Fibroblast of lung (primary cell): ENCODE measurements around the gene PIP4P1. TPM values are rescaled to one million over a fixed set of nuclear protein-coding genes. Genes with fewer than 3 reads are reported as not detected.

ENCODE experiments used
- DNase-seq, 2 donors: peaks; one replicate each; pipeline versions ENCODE4 v3.0.0 to v3.0.0-alpha.2; 2010; ENCODE audit warnings: low read depth in 2 of 2
- H2AFZ ChIP-seq: 2 replicates; pipeline ENCODE4 v1.5.1; 2012; ENCODE audit warnings: low read length, control low read depth, inconsistent platforms
- H3K27ac ChIP-seq: 2 replicates; pipeline ENCODE4 v1.5.1; 2011; ENCODE audit warnings: low read length, control low read depth; ENCODE audit not compliant: insufficient read depth
- H3K27me3 ChIP-seq: 2 replicates; pipeline ENCODE4 v1.5.1; 2011; ENCODE audit warnings: mild to moderate bottlenecking, low read length; ENCODE audit not compliant: control insufficient read depth, insufficient read depth
- H3K36me3 ChIP-seq: 2 replicates; pipeline ENCODE4 v1.5.1; 2011; ENCODE audit warnings: low read length; ENCODE audit not compliant: control insufficient read depth, insufficient read depth
- H3K4me1 ChIP-seq: 2 replicates; pipeline ENCODE4 v1.5.1; 2011; ENCODE audit warnings: low read length; ENCODE audit not compliant: control insufficient read depth, insufficient read depth; ENCODE audit errors: extremely low read depth
- H3K4me2 ChIP-seq: 2 replicates; pipeline ENCODE4 v1.5.1; 2011; ENCODE audit warnings: low read length, control low read depth; ENCODE audit not compliant: insufficient read depth; ENCODE audit errors: extremely low read depth
- H3K4me3 ChIP-seq, 4 experiments: fragments of 200-600 bp in 1 of 4; sonication (generic) in 1 of 4; replicated peaks in 1 of 4; 2 replicates each; pipeline ENCODE4 v1.5.1; 2011 to 2016; ENCODE audit warnings: low read length in 4 of 4, low read depth in 3 of 4, mild to moderate bottlenecking in 3 of 4, control low read depth in 2 of 4, inconsistent platforms in 1 of 4, mixed read lengths in 1 of 4; ENCODE audit not compliant: insufficient read depth in 1 of 4; ENCODE audit errors: control extremely low read depth in 1 of 4
- H3K79me2 ChIP-seq: 2 replicates; pipeline ENCODE4 v1.5.1; 2012; ENCODE audit warnings: mild to moderate bottlenecking, low read length, inconsistent platforms; ENCODE audit not compliant: control insufficient read depth, insufficient read depth
- H3K9ac ChIP-seq: 2 replicates; pipeline ENCODE4 v1.5.1; 2011; ENCODE audit warnings: mild to moderate bottlenecking, low read length, control low read depth; ENCODE audit not compliant: insufficient read depth
- H3K9me3 ChIP-seq: 2 replicates; pipeline ENCODE4 v1.5.1; 2012; ENCODE audit warnings: low read depth, low read length; ENCODE audit not compliant: control insufficient read depth, insufficient read depth
- H4K20me1 ChIP-seq: 2 replicates; pipeline ENCODE4 v1.5.1; 2011; ENCODE audit warnings: low read length; ENCODE audit not compliant: control insufficient read depth, insufficient read depth; ENCODE audit errors: extremely low read depth
- CTCF ChIP-seq, 2 donors: IDR thresholded peaks in 1 of 2; conservative IDR thresholded peaks in 1 of 2; 1 replicate in 1 of 2; 2 replicates in 1 of 2; pipeline ENCODE4 v1.5.1; 2011 to 2012; ENCODE audit warnings: low read length in 2 of 2, control low read depth in 1 of 2, inconsistent platforms in 1 of 2, low read depth in 1 of 2, mild to moderate bottlenecking in 1 of 2
- EZH2 ChIP-seq: IDR thresholded peaks from 2 replicates; pipeline ENCODE4 v1.5.1; 2012; ENCODE audit warnings: low read length, control low read depth, mild to moderate bottlenecking; ENCODE audit errors: missing control alignments
- polyA plus RNA-seq, 2 donors: library from polyadenylated mRNA; depleted of rRNA in 1 of 2; stranded (reverse) in 1 of 2; unstranded in 1 of 2; fragments of >200 nt; gene quantifications; 2 replicates each; pipeline ENCODE4 v1.2.1, GENCODE V29; 2011 to 2012; ENCODE audit warnings: missing spikeins in 1 of 2
- total RNA-seq: library from RNA; depleted of rRNA; stranded (reverse); fragments of >200 nt; gene quantifications from 2 replicates; pipeline ENCODE4 v1.2.1, GENCODE V29; 2014

PIP4P1 gene
- total and polyA plus RNA-seq, 2 donors (not counting 1 experiment from before 2014, with no cell fraction given): 30.9 to 34.9 TPM

DNA sequence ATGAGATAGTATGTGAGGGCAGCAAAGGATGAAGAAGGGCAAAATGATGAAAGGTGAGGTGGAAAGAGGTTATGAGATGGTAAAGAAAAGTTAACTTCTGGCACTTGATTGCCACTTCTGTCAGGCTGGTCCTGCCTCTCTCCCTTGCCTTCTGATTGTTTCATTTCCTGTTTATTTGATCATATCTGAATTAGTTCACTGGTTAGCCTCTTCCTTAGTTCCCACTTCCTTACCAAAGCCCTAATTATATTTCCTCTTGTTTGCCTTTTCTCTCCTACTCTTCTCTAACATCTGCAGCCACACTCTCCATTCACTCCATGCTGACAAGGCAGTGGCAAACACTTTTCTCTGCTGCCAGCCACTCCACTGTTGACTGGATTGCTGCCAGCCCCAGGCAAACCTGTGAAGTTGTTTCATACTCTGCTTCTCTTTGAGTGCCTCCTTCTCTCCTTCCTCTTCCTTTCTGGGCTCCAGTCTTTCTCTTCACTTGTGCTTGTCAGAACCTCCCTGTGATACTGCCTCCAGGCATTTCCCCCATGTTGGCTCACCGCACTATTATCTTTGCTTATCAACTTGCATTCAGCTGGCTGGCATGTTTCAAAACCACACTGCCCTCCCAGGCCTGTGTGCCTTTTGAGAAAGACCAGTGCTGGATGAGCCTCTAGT lies 16.1 kb upstream of the PIP4P1 start:
- Histone ChIP-seq H3K27me3 (no peaks in the 10 kb centered on the region), H3K9me3 (no peaks in the 10 kb centered on the region), H2AFZ (no peak overlapping the region), H3K36me3 (peaks cover 5% of the 10 kb centered on the region), H3K4me3 (no peak overlapping the region), H3K27ac (no peak overlapping the region), H3K9ac (no peak overlapping the region), H3K4me2 (no peak overlapping the region), H3K4me1 (no peaks in the 10 kb centered on the region), H3K79me2 (peaks cover 4% of the 10 kb centered on the region), H4K20me1 (no peaks in the 10 kb centered on the region)
- no peak for TF ChIP-seq CTCF (conservative IDR thresholded peaks at IDR 0.05 in 1 of 2, IDR thresholded peaks at IDR 0.05 in 1 of 2; ENCODE audit: low read depth in 1 of 2, low read length in 2 of 2)
- TF ChIP-seq EZH2: no peak
- DNase-seq: peak; percentile 14 to 79

- no peak overlapping the region for H3K4me2 ChIP-seq
- H3K9ac ChIP-seq: no peak overlapping the region
- no peak overlapping the region for H3K27ac ChIP-seq
- no peaks in the 10 kb centered on the region for H4K20me1 ChIP-seq
- no peaks in the 10 kb centered on the region for H3K4me1 ChIP-seq
- DNase-seq: no peak
- H3K9me3 ChIP-seq: no peaks in the 10 kb centered on the region
- no peak for TF ChIP-seq CTCF (conservative IDR thresholded peaks at IDR 0.05 in 1 of 2, IDR thresholded peaks at IDR 0.05 in 1 of 2; ENCODE audit: low read depth in 1 of 2, low read length in 2 of 2)
- no peak for TF ChIP-seq EZH2
- peaks cover 5% of the 10 kb centered on the region for H3K36me3 ChIP-seq
- no peaks in the 10 kb centered on the region for H3K27me3 ChIP-seq
- H3K79me2 ChIP-seq: peaks cover 10% of the 10 kb centered on the region
- H3K4me3 ChIP-seq: no peak overlapping the region
- no peak overlapping the region for H2AFZ ChIP-seq
Observed at GRCh38 chr14:20476776-20477175, 15.5 kb upstream of the PIP4P1 start.

DNA sequence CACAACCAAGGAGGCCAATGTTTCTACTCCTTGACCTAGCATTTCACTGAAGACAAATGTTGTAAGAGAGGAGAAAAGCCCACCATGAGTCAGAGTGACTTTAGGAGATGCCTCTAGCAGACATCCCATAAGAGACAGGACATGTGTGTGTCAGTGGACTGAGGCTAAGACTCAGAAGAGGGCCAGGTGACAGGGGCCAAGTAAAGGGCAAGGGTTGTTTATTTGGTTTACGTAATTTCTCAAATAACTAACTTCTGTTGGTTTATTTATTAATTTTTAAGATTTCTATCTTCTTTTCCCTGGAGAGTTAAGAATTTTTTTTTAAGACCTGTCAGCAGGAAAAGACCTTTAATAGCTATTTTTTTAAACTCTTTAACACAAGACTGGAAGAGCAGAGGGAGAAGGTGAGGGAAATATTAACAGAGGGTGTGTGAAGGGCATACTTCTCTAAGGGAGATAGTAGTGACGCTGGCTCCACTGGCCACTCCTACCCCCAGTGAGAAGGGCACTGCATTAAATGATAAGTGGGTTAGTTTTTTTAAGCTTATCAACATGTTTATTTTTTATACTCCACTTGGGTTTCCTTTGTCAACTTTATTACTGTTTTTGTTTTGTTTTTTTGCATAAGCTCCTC lies 11.4 kb upstream of the PIP4P1 start:
- H3K27ac ChIP-seq: no peak overlapping the region
- no peak overlapping the region for H3K4me3 ChIP-seq
- no peaks in the 10 kb centered on the region for H3K9me3 ChIP-seq
- H3K36me3 ChIP-seq: peaks cover 5% of the 10 kb centered on the region
- H3K4me2 ChIP-seq: no peak overlapping the region
- no peak for DNase-seq
- no peaks in the 10 kb centered on the region for H3K27me3 ChIP-seq
- H3K9ac ChIP-seq: no peak overlapping the region
- H3K79me2 ChIP-seq: peaks cover 32% of the 10 kb centered on the region
- no peak overlapping the region for H2AFZ ChIP-seq
- H4K20me1 ChIP-seq: no peaks in the 10 kb centered on the region
- TF ChIP-seq EZH2: no peak
- no peak for TF ChIP-seq CTCF (conservative IDR thresholded peaks at IDR 0.05 in 1 of 2, IDR thresholded peaks at IDR 0.05 in 1 of 2; ENCODE audit: low read depth in 1 of 2, low read length in 2 of 2)
- H3K4me1 ChIP-seq: no peaks in the 10 kb centered on the region
